K562 (cell line): Measurements from ENCODE around the gene ATXN1. TPM values are rescaled to one million over a fixed set of nuclear protein-coding genes. Genes with fewer than 3 reads are reported as not detected.

Source experiments
- ATAC-seq: fragments of 200-7000 bp; cut with Tn5 transposase; 3 replicates; pipeline ENCODE4 v1.9.1; 2020; ENCODE audit warnings: moderate library complexity
- BruUV-seq: library from RNA; stranded (reverse); fragments of 400-500 nt; replicated peaks from 2 replicates; lab custom pipeline; 2021; lab: Mats Ljungman, UMichigan
- CTCF ChIA-PET: fragments of 300-600 bp; formaldehyde crosslinking; extraction: SDS; loops from one replicate; lab custom pipeline; 2021; ENCODE audit warnings: low intra/inter-chr PET ratio; lab: Yijun Ruan, JAX
- POLR2A ChIA-PET: fragments of 300-600, 350-650 bp; sonication (Branson Sonifier 250); formaldehyde crosslinking; extraction: SDS; loops from one replicate; lab custom pipeline; 2021; ENCODE audit warnings: antibody characterized with exemption, inconsistent platforms; lab: Yijun Ruan, JAX
- DNase-seq, 4 experiments: peaks; one replicate each; pipeline versions ENCODE4 v3.0.0 to v3.0.0-alpha.2; 2011 to 2018; ENCODE audit warnings: low spot score in 3 of 4, mixed read lengths in 3 of 4; ENCODE audit errors: extremely low read depth in 1 of 4
- FAIRE-seq: peaks from 2 replicates; lab custom pipeline; 2011; peaks lifted over from hg19 to GRCh38; lab: Jason Lieb, UNC
- H2AFZ ChIP-seq: 2 replicates; pipeline ENCODE4 v1.6.0; 2011; ENCODE audit warnings: low read depth, low read length, control low read depth, inconsistent platforms
- H3K27ac ChIP-seq: fragments of 200-600 bp; 3 replicates; pipeline ENCODE4 v1.8.0; 2011; ENCODE audit warnings: low read depth, mild to moderate bottlenecking, control low read depth, inconsistent platforms, low read length, moderate library complexity, mixed read lengths; ENCODE audit errors: extremely low read depth
- H3K27me3 ChIP-seq, 2 experiments: fragments of 300-600 bp in 1 of 2; 2 replicates in 1 of 2; 3 replicates in 1 of 2; pipeline versions ENCODE4 v1.6.0 to v1.8.0; 2011; ENCODE audit warnings: inconsistent platforms in 2 of 2, low read length in 2 of 2, mild to moderate bottlenecking in 1 of 2, mixed read lengths in 1 of 2, moderate library complexity in 1 of 2; ENCODE audit not compliant: control insufficient read depth in 2 of 2, insufficient read depth in 2 of 2
- H3K36me3 ChIP-seq: fragments of 300-600 bp; 3 replicates; pipeline ENCODE4 v1.8.0; 2011; ENCODE audit warnings: mild to moderate bottlenecking, low read length, inconsistent platforms; ENCODE audit not compliant: control insufficient read depth, insufficient read depth
- H3K4me1 ChIP-seq, 2 experiments: fragments of 200-600 bp in 1 of 2; replicated peaks in 1 of 2; 2 replicates in 1 of 2; 3 replicates in 1 of 2; pipeline versions ENCODE4 v1.5.1 to v1.8.0; 2011; ENCODE audit warnings: inconsistent platforms in 2 of 2, low read length in 2 of 2, mild to moderate bottlenecking in 1 of 2, mixed read lengths in 1 of 2, moderate library complexity in 1 of 2; ENCODE audit not compliant: control insufficient read depth in 2 of 2, insufficient read depth in 2 of 2
- H3K4me2 ChIP-seq: 2 replicates; pipeline ENCODE4 v1.6.1; 2011; ENCODE audit warnings: low read length, control low read depth, inconsistent platforms, mixed read lengths; ENCODE audit not compliant: insufficient read depth
- H3K4me3 ChIP-seq: fragments of 200-600 bp; sonication (generic), shearing (Covaris generic); 2 replicates; pipeline ENCODE4 v1.5.1; 2016; ENCODE audit warnings: control low read depth, inconsistent platforms
- H3K79me2 ChIP-seq: fragments of 200-600 bp; 3 replicates; pipeline ENCODE4 v1.8.0; 2011; ENCODE audit warnings: low read length, inconsistent platforms; ENCODE audit not compliant: control insufficient read depth, insufficient read depth
- H3K9ac ChIP-seq, 2 experiments: 2 replicates each; pipeline versions ENCODE4 v1.6.0 to v1.6.1; 2011; ENCODE audit warnings: low read depth in 2 of 2, low read length in 2 of 2, control low read depth in 1 of 2, inconsistent platforms in 1 of 2, mild to moderate bottlenecking in 1 of 2, mixed read lengths in 1 of 2; ENCODE audit not compliant: insufficient read depth in 1 of 2
- H3K9me1 ChIP-seq: one replicate; pipeline ENCODE4 v1.6.0; 2011; ENCODE audit warnings: inconsistent platforms, mild to moderate bottlenecking, low read length, moderate library complexity; ENCODE audit not compliant: control insufficient read depth, insufficient read depth
- H3K9me3 ChIP-seq: replicated peaks from 2 replicates; pipeline ENCODE4 v1.5.1; 2011; ENCODE audit warnings: low read depth, low read length, inconsistent platforms; ENCODE audit not compliant: control insufficient read depth, insufficient read depth
- H4K20me1 ChIP-seq: replicated peaks from 2 replicates; pipeline ENCODE4 v1.6.1; 2011; ENCODE audit warnings: low read length, inconsistent platforms, mixed read lengths; ENCODE audit not compliant: control insufficient read depth, insufficient read depth
- BRD9 ChIP-seq: fragments of 450-650 bp; IDR thresholded peaks from 2 replicates; pipeline ENCODE4 v1.6.1; 2018; ENCODE audit warnings: low read depth; ENCODE audit not compliant: partially characterized antibody
- CBX5 ChIP-seq: IDR thresholded peaks from 2 replicates; pipeline ENCODE4 v1.6.1; 2014; ENCODE audit warnings: low read depth, borderline replicate concordance
- CTCFL ChIP-seq: IDR thresholded peaks from 2 replicates; pipeline ENCODE4 v1.6.1; 2011; ENCODE audit warnings: borderline replicate concordance, low read depth, mild to moderate bottlenecking, moderate library complexity, low read length; ENCODE audit not compliant: insufficient read depth, poor library complexity, severe bottlenecking
- FOXP1 ChIP-seq: sonication (generic); formaldehyde crosslinking; IDR thresholded peaks from 2 replicates; pipeline ENCODE4 v1.8.0; 2022; ENCODE audit warnings: mild to moderate bottlenecking, missing genetic modification reagents
- GABPA ChIP-seq: fragments of 200-800 bp; sonication (Bioruptor generic); conservative IDR thresholded peaks from 2 replicates; pipeline ENCODE4 v1.6.1; 2016; ENCODE audit warnings: low read depth, missing genetic modification characterization, missing compliant biosample characterization
- GTF2E2 ChIP-seq: fragments of 200-800 bp; sonication (Bioruptor generic); IDR thresholded peaks from 2 replicates; pipeline ENCODE4 v1.6.1; 2016; ENCODE audit warnings: missing genetic modification characterization, missing compliant biosample characterization
- HCFC1 ChIP-seq: IDR thresholded peaks from 2 replicates; pipeline ENCODE4 v1.6.1; 2012; ENCODE audit warnings: low read depth, low read length, improper control_type of control experiment
- KLF10 ChIP-seq: fragments of 250-450 bp; sonication (Bioruptor Pico); IDR thresholded peaks from 2 replicates; pipeline ENCODE4 v1.6.1; 2021; ENCODE audit warnings: matching md5 sums
- MEIS2 ChIP-seq: fragments of 450-650 bp; IDR thresholded peaks from 2 replicates; pipeline ENCODE4 v1.6.1; 2014; ENCODE audit warnings: mild to moderate bottlenecking; ENCODE audit not compliant: partially characterized antibody
- NBN ChIP-seq: fragments of 450-650 bp; IDR thresholded peaks from 2 replicates; pipeline ENCODE4 v1.6.1; 2016; ENCODE audit warnings: low read depth, mild to moderate bottlenecking
- POLR2B ChIP-seq: fragments of 450-650 bp; IDR thresholded peaks from 2 replicates; pipeline ENCODE4 v1.6.1; 2018; ENCODE audit warnings: low read depth; ENCODE audit not compliant: partially characterized antibody
- RUNX1 ChIP-seq: sonication (generic); IDR thresholded peaks from 2 replicates; pipeline ENCODE4 v1.6.1; 2016; ENCODE audit warnings: antibody characterized with exemption, low read depth
- SAFB ChIP-seq: fragments of 200-400 bp; formaldehyde crosslinking; IDR thresholded peaks from 2 replicates; pipeline ENCODE4 v1.6.1; 2017; ENCODE audit warnings: low read depth, low read length, borderline replicate concordance
- TCF7L2 ChIP-seq: fragments of 150-350 bp; IDR thresholded peaks from 2 replicates; pipeline ENCODE4 v1.6.1; 2016; ENCODE audit warnings: low read depth, mild to moderate bottlenecking, low read length, moderate library complexity
- TRIM24 ChIP-seq, 2 experiments: fragments of 450-650 bp; IDR thresholded peaks; 2 replicates each; pipeline ENCODE4 v1.6.1; 2016
- WHSC1 ChIP-seq: IDR thresholded peaks from one replicate; pipeline ENCODE4 v1.6.1; 2012; ENCODE audit warnings: low read length, control low read depth, inconsistent platforms
- ZNF324 ChIP-seq: fragments of 250-450 bp; sonication (Bioruptor Pico); IDR thresholded peaks from 2 replicates; pipeline ENCODE4 v1.4.0; 2020; ENCODE audit warnings: mild to moderate bottlenecking
- in situ Hi-C: fragments of 300-500 bp; cut with MboI; formaldehyde crosslinking; loops from 4 replicates; pipeline ENCODE4 v1.15.0; 2018; ENCODE audit warnings: inconsistent platforms, mixed read lengths
- intact Hi-C: fragments of 100-400 bp; cut with micrococcal nuclease; formaldehyde crosslinking; loops from 2 replicates; pipeline ENCODE4 v1.14.2; 2022
- polyA plus RNA-seq, 8 experiments: library from polyadenylated mRNA; depleted of rRNA in 4 of 8; stranded (reverse) in 5 of 8; unstranded in 3 of 8; fragments of >200 nt; fragmentation: Nextera tagmentation in 2 of 8; fragmentation: Illumina TruSeq in 1 of 8; extraction: Ambion mirVana in 2 of 8; extraction: Trizol in 1 of 8; gene quantifications; 2 replicates each; pipeline versions ENCODE4 v1.2.1 to v1.2.3, GENCODE V29; 2011 to 2014; ENCODE audit warnings: inconsistent platforms in 1 of 8, missing spikeins in 1 of 8
- total RNA-seq, 7 experiments: library from RNA; depleted of rRNA in 6 of 7; stranded (reverse); fragments of >200 nt in 6 of 7; fragmentation: Illumina TruSeq in 2 of 7; extraction: Trizol in 2 of 7; gene quantifications; 2 replicates each; pipeline versions ENCODE4 v1.2.1 to v1.2.3, GENCODE V29; 2011 to 2021; ENCODE audit warnings: low replicate concordance in 1 of 7

The ATXN1 gene
- total and polyA plus RNA-seq, 9 of the 15 experiments (the other 6 are each of a cell fraction or from before 2014, with no cell fraction given), result under 0.01 to 1.2 (median 0.58) TPM

GRCh38 chr6:16755544-16755943 is 5.7 kb downstream of the ATXN1 start (continued):
- no peak for TF ChIP-seq CBX5
- no peak for TF ChIP-seq POLR2B
- no peak for TF ChIP-seq ZNF324 (CRISPR knock-in tag)
- TF ChIP-seq BRD9, result no peak
- TF ChIP-seq KLF10 (CRISPR knock-in tag), result no peak
- TF ChIP-seq FOXP1 (CRISPR knock-in tag), result no peak
- TF ChIP-seq WHSC1, result no peak
- TF ChIP-seq GABPA (tag), result no peak
- no peak for TF ChIP-seq HCFC1
- no peak for TF ChIP-seq TRIM24 (IDR thresholded peaks at IDR 0.05)

- H3K4me2 ChIP-seq, result no peak overlapping the region
- DNase-seq (no peak), FAIRE-seq (no peak), ATAC-seq (no peak)
- no peak overlapping the region for H3K4me3 ChIP-seq
- no peak overlapping the region for H3K27ac ChIP-seq
- H4K20me1 ChIP-seq, result no peaks in the 10 kb centered on the region
- POLR2A ChIA-PET, result interaction anchor here (0.6 to 1.2 kb wide), 3 partner anchors 8 to 315 kb away, joined by 3 to 6 read pairs (median 4); no protein-coding TSS in a partner anchor
- no peak overlapping the region for H3K9ac ChIP-seq
- H3K36me3 ChIP-seq, result no peaks in the 10 kb centered on the region
- no peaks in the 10 kb centered on the region for H3K9me3 ChIP-seq
- H3K27me3 ChIP-seq, result peaks cover 4 to 12% of the 10 kb centered on the region in 2 experiments; a peak in 3 of 5 replicates
- peaks cover 0 to 3% of the 10 kb centered on the region in 2 experiments; a peak in 3 of 5 replicates for H3K4me1 ChIP-seq
- intact Hi-C loops, result no loop called here
- H3K9me1 ChIP-seq, result no peaks in the 10 kb centered on the region
- H2AFZ ChIP-seq, result no peak overlapping the region
- H3K79me2 ChIP-seq, result peaks cover 27% of the 10 kb centered on the region
- BruUV-seq, result no TSS peak
- in situ Hi-C loops, result no loop called here
- CTCF ChIA-PET, result no interaction called here
- TF ChIP-seq NBN (no peak), MEIS2 (no peak), GTF2E2 (tag) (no peak), SAFB (no peak), TCF7L2 (no peak), CTCFL (no peak), RUNX1 (no peak)
These were observed 6.4 kb downstream of the ATXN1 start for GRCh38 chr6:16754876-16755275.
